ENCODE results near the gene SESN2.

GRCh38 chr1:28264897-28265296 lies 5.6 kb downstream of the SESN2 start:
- no peak for TF ChIP-seq ZNF274 (IDR thresholded peaks at IDR 0.05; ENCODE audit: low read depth, low read length)
- TF ChIP-seq YY1 (IDR thresholded peaks at IDR 0.05; ENCODE audit: insufficient read depth, insufficient read length) = no peak
